Smooth muscle cell (in vitro differentiated cells): ENCODE data around the gene NCBP3. TPM values are rescaled to one million over a fixed set of nuclear protein-coding genes. Genes with fewer than 3 reads are reported as not detected.
"Not testable (repeated sequence)": the region's sequence is repeated elsewhere in the genome, so short reads cannot be mapped to it uniquely, and the experiment has no call there.

ENCODE experiments used
- DNase-seq: peaks from one replicate; lab custom pipeline; 2025; ENCODE audit not compliant: unreplicated experiment; lab: John Stamatoyannopoulos, UW
- H2AFZ ChIP-seq: fragments of 200-600 bp; sonication (generic); 2 replicates; pipeline ENCODE4 v1.6.0; 2016; ENCODE audit warnings: antibody characterized with exemption, low read depth, mild to moderate bottlenecking
- H3F3A ChIP-seq: fragments of 200-600 bp; sonication (generic); 2 replicates; pipeline ENCODE4 v1.6.0; 2017; ENCODE audit warnings: antibody characterized with exemption, low read depth
- H3K27ac ChIP-seq: fragments of 200-600 bp; sonication (generic); 2 replicates; pipeline ENCODE4 v1.5.1; 2016; ENCODE audit warnings: low read depth, mild to moderate bottlenecking
- H3K27me3 ChIP-seq: fragments of 200-600 bp; sonication (generic); 2 replicates; pipeline ENCODE4 v1.6.1; 2016; ENCODE audit warnings: low read depth, mild to moderate bottlenecking
- H3K36me3 ChIP-seq: fragments of 200-600 bp; sonication (generic); 2 replicates; pipeline ENCODE4 v1.5.1; 2016; ENCODE audit warnings: low read depth
- H3K4me1 ChIP-seq: fragments of 200-600 bp; sonication (generic); 2 replicates; pipeline ENCODE4 v1.5.1; 2016; ENCODE audit warnings: low read depth
- H3K4me2 ChIP-seq: fragments of 200-600 bp; sonication (generic); 2 replicates; pipeline ENCODE4 v1.6.0; 2016; ENCODE audit warnings: mild to moderate bottlenecking
- H3K4me3 ChIP-seq: fragments of 200-600 bp; sonication (generic); 2 replicates; pipeline ENCODE4 v1.5.1; 2016; ENCODE audit warnings: mild to moderate bottlenecking
- H3K79me2 ChIP-seq: fragments of 200-600 bp; sonication (generic); 2 replicates; pipeline ENCODE4 v1.6.0; 2016; ENCODE audit warnings: low read depth, mild to moderate bottlenecking
- H3K9ac ChIP-seq: fragments of 200-600 bp; sonication (generic); 2 replicates; pipeline ENCODE4 v1.6.0; 2016; ENCODE audit warnings: low read depth
- H3K9me3 ChIP-seq: fragments of 200-600 bp; sonication (generic); replicated peaks from 2 replicates; pipeline ENCODE4 v1.5.1; 2016; ENCODE audit warnings: low read depth
- H4K20me1 ChIP-seq: fragments of 200-600 bp; sonication (generic); 2 replicates; pipeline ENCODE4 v1.6.0; 2016; ENCODE audit warnings: low read depth
- WGBS: methylation state at CpG from one replicate; pipeline ENCODE4 v1.1.7; 2016; ENCODE audit warnings: low lambda C conversion rate; 5-methylcytosine and 5-hydroxymethylcytosine counted together
- polyA plus RNA-seq: library from polyadenylated mRNA; unstranded; fragments of >200 nt; fragmentation: Nextera tagmentation; extraction: Ambion mirVana; gene quantifications from 2 replicates; pipeline ENCODE4 v1.2.1, GENCODE V29; 2016
- total RNA-seq: library from RNA; depleted of rRNA; stranded (reverse); fragments of >200 nt; gene quantifications from 2 replicates; pipeline ENCODE4 v1.2.3, GENCODE V29; 2014
- TF ChIP-seq, protein P1 (sequence below): fragments of 200-600 bp; sonication (generic); IDR thresholded peaks from 2 replicates; pipeline ENCODE4 v1.5.1; 2017; ENCODE audit warnings: borderline replicate concordance, mild to moderate bottlenecking, antibody characterized with exemption; ENCODE audit not compliant: insufficient read depth, poor library complexity, severe bottlenecking

The NCBP3 gene
- total and polyA plus RNA-seq, 2 experiments from 2014 or later, result 28.3 to 30.7 TPM

DNA sequence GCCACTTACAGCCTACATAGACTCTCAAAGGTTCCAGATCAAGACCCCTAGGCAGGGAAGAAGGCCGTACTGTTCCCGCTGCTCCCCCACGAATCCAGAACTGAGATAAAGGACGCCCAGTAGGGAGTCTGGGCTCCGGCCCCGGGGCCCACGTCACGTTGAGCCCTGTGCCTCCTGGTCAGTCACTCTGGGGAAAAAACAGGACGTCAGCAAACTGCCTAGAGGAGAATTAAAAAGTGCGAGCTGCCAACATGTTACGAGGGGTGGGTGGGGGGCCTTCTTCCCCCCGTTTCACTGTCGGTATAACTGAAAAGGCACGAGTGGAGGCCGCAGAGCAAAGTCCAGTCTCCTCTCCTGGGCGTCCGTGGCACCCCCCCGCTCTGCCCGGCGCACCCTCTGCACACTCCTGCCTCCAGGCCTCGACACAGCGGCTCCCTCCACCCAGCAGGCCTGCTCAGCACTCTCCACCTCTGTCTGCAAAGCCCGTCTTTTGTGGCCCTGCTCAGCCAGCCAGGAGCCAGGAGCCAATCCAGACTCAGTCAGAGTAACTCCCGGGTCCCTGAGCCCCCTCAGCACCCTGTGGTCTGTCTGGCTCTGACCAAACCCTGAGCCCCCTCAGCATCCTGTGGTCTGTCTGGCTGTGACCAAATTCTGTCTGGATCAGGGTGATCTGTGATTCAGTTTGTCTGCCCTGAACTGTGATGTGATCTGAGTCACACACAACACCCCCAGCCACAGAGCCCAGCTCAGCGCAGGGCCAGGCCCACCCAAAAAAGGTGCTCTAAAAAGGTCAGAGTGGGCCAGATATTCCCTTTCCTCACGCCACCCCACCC lies 51.3 kb downstream of the NCBP3 start:
- Histone ChIP-seq H3K36me3 (no peaks in the 10 kb centered on the region), H3K4me1 (peaks cover 12% of the 10 kb centered on the region), H3K4me3 (no peak overlapping the region), H3K27me3 (no peaks in the 10 kb centered on the region), H3K79me2 (no peaks in the 10 kb centered on the region), H3K9ac (peak overlapping the region; percentile 96), H3F3A (peaks cover 21% of the 10 kb centered on the region), H4K20me1 (no peaks in the 10 kb centered on the region), H3K27ac (peak overlapping the region; percentile 99), H3K9me3 (no peaks in the 10 kb centered on the region), H3K4me2 (peak overlapping the region; percentile 70), H2AFZ (no peak overlapping the region)
- 37% methylated on average over 23 of the region's 26 CpGs for WGBS
- no peak for DNase-seq
- TF ChIP-seq, protein P1, sequence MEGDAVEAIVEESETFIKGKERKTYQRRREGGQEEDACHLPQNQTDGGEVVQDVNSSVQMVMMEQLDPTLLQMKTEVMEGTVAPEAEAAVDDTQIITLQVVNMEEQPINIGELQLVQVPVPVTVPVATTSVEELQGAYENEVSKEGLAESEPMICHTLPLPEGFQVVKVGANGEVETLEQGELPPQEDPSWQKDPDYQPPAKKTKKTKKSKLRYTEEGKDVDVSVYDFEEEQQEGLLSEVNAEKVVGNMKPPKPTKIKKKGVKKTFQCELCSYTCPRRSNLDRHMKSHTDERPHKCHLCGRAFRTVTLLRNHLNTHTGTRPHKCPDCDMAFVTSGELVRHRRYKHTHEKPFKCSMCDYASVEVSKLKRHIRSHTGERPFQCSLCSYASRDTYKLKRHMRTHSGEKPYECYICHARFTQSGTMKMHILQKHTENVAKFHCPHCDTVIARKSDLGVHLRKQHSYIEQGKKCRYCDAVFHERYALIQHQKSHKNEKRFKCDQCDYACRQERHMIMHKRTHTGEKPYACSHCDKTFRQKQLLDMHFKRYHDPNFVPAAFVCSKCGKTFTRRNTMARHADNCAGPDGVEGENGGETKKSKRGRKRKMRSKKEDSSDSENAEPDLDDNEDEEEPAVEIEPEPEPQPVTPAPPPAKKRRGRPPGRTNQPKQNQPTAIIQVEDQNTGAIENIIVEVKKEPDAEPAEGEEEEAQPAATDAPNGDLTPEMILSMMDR, result no peak

DNA sequence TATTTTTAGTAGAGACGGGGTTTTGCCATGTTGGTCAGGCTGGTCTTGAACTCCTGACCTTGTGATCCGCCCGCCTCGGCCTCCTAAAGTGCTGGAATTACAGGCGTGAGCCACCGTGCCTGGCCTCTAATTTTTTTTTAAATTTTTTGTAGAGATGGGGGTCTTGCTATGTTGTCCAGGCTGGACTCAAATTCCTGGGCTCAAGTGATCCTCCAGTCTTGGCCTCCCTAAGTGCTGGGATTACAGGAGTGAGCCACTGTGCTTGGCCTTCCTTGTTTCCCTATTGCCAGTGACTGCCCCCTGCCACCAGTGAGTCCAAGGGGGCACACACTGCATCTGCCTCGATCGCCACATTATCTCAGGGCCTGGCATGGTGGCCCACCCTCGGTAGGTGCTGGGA lies 51.9 kb downstream of the NCBP3 start:
- Histone ChIP-seq H3F3A (peaks cover 21% of the 10 kb centered on the region), H3K27ac (peak overlapping the region; percentile 99), H3K4me2 (peak overlapping the region; percentile 70), H3K9ac (peak overlapping the region; percentile 96), H3K4me1 (peaks cover 12% of the 10 kb centered on the region)
- not testable (repeated sequence) for H3K4me3 ChIP-seq, H4K20me1 ChIP-seq, H3K9me3 ChIP-seq, DNase-seq, H3K27me3 ChIP-seq, H3K79me2 ChIP-seq, H3K36me3 ChIP-seq, H2AFZ ChIP-seq
- 97% methylated on average over 9 of the region's 9 CpGs for WGBS

DNA sequence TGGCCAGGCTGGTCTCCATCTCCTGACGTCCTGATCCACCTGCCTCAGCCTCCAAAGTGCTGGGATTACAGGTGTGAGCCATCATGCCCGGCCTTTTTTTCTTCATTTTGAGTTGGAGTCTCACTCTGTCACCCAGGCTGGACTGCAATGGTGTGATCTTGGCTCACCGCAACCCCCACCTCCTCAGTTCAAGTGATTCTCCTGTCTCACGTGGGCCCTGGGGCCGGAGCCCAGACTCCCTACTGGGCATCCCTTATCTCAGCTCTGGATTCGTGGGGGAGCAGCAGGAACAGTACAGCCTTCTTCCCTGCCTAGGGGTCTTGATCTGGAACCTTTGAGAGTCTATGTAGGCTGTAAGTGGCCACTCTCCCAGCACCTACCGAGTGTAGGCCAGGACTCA lies 52.8 kb downstream of the NCBP3 start:
- not testable (repeated sequence) for H3K4me3 ChIP-seq, H3K9ac ChIP-seq, H3K4me2 ChIP-seq, H3K79me2 ChIP-seq, H3K9me3 ChIP-seq, H2AFZ ChIP-seq, H3K36me3 ChIP-seq, DNase-seq, H3K27me3 ChIP-seq, H4K20me1 ChIP-seq
- H3F3A ChIP-seq, result peaks cover 21% of the 10 kb centered on the region
- 85% methylated on average over 7 of the region's 7 CpGs for whole genome bisulfite sequencing
- H3K4me1 ChIP-seq, result peaks cover 12% of the 10 kb centered on the region
- H3K27ac ChIP-seq, result peak overlapping the region; percentile 99

DNA sequence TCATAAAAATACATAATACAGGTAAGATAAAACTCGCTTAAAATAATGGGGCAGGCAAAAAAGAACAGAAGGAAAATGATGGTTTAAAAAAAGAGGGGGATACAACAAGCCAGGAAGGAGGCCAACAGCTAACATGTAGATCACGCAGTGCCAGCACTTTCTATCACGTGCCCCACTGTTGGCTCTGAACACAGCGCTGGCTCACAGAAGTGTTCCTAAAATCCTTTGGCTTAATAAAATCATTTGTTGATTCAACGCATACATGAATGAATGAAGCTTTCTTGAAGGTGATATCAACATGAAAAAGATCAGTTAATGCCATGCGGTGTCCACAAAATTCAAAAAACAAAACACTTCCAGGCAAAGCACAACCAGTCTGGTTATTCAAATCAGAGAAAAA lies 53.6 kb downstream of the NCBP3 start:
- Histone ChIP-seq H3K4me1 (peaks cover 12% of the 10 kb centered on the region), H3K9me3 (no peaks in the 10 kb centered on the region), H3K36me3 (no peaks in the 10 kb centered on the region), H3K27me3 (no peaks in the 10 kb centered on the region), H3K27ac (peak overlapping the region; percentile 99), H3K79me2 (no peaks in the 10 kb centered on the region), H2AFZ (no peak overlapping the region), H3K4me3 (no peak overlapping the region), H3F3A (peaks cover 21% of the 10 kb centered on the region), H3K9ac (peak overlapping the region; percentile 62), H4K20me1 (no peaks in the 10 kb centered on the region), H3K4me2 (peak overlapping the region; percentile 24)
- TF ChIP-seq, protein P1, result no peak
- DNase-seq, result no peak
- WGBS, result 89% methylated on average over 6 of the region's 6 CpGs
